CD14-positive monocyte (primary cell): Measurements from ENCODE around the gene SDK1. TPM values are rescaled to one million over a fixed set of nuclear protein-coding genes. Genes with fewer than 3 reads are reported as not detected.

Experiments
- DNase-seq, 3 donors: peaks; one replicate each; pipeline ENCODE4 v3.0.0-alpha.2; 2011 to 2022
- H2AFZ ChIP-seq: 2 replicates; pipeline ENCODE4 v1.6.0; 2012; ENCODE audit warnings: mild to moderate bottlenecking, low read depth, low read length, inconsistent platforms; ENCODE audit not compliant: insufficient read depth, poor library complexity, severe bottlenecking
- H3K27ac ChIP-seq, 2 donors: 1 replicate in 1 of 2; 2 replicates in 1 of 2; pipeline ENCODE4 v1.5.1; 2012 to 2013; ENCODE audit warnings: low read length in 2 of 2, control low read depth in 1 of 2, inconsistent platforms in 1 of 2, low read depth in 1 of 2, mild to moderate bottlenecking in 1 of 2
- H3K27me3 ChIP-seq, 2 donors: one replicate each; pipeline versions ENCODE4 v1.6.0 to v1.6.1; 2011 to 2013; ENCODE audit warnings: low read length in 2 of 2; ENCODE audit not compliant: control insufficient read depth in 2 of 2, insufficient read depth in 2 of 2
- H3K36me3 ChIP-seq, 2 donors: replicated peaks in 1 of 2; 1 replicate in 1 of 2; 2 replicates in 1 of 2; pipeline versions ENCODE4 v1.5.1 to v1.6.1; 2012 to 2013; ENCODE audit warnings: low read length in 2 of 2, control low read depth in 1 of 2, inconsistent platforms in 1 of 2, mild to moderate bottlenecking in 1 of 2; ENCODE audit not compliant: insufficient read depth in 2 of 2, control insufficient read depth in 1 of 2
- H3K4me1 ChIP-seq, 2 donors: 1 replicate in 1 of 2; 2 replicates in 1 of 2; pipeline versions ENCODE4 v1.5.1 to v1.6.1; 2012 to 2013; ENCODE audit warnings: low read length in 2 of 2, control low read depth in 1 of 2, inconsistent platforms in 1 of 2, mild to moderate bottlenecking in 1 of 2, moderate library complexity in 1 of 2; ENCODE audit not compliant: insufficient read depth in 2 of 2, control insufficient read depth in 1 of 2
- H3K4me2 ChIP-seq: replicated peaks from 2 replicates; pipeline ENCODE3; 2012; ENCODE audit warnings: low read length, moderate library complexity, mild to moderate bottlenecking; ENCODE audit not compliant: poor library complexity, severe bottlenecking; ENCODE audit errors: extremely low read depth
- H3K4me3 ChIP-seq, 3 experiments: fragments of 200-600 bp in 1 of 3; sonication (generic) in 1 of 3; replicated peaks in 1 of 3; 1 replicate in 2 of 3; 2 replicates in 1 of 3; pipeline ENCODE4 v1.5.1; 2011 to 2013; ENCODE audit warnings: low read length in 3 of 3, mild to moderate bottlenecking in 3 of 3, control low read depth in 2 of 3, low read depth in 2 of 3, inconsistent platforms in 1 of 3, moderate library complexity in 1 of 3
- H3K79me2 ChIP-seq: 2 replicates; pipeline ENCODE4 v1.6.0; 2012; ENCODE audit warnings: mild to moderate bottlenecking, control low read depth, inconsistent platforms, low read length, moderate library complexity; ENCODE audit not compliant: insufficient read depth
- H3K9ac ChIP-seq: 2 replicates; pipeline ENCODE4 v1.6.0; 2017; ENCODE audit warnings: low read length, mild to moderate bottlenecking; ENCODE audit not compliant: insufficient read depth, poor library complexity, severe bottlenecking
- H3K9me3 ChIP-seq, 2 donors: replicated peaks in 1 of 2; 1 replicate in 1 of 2; 2 replicates in 1 of 2; pipeline versions ENCODE4 v1.5.1 to v1.6.1; 2012 to 2013; ENCODE audit warnings: low read length in 2 of 2, control low read depth in 1 of 2; ENCODE audit not compliant: control insufficient read depth in 1 of 2, insufficient read depth in 1 of 2
- H4K20me1 ChIP-seq: 2 replicates; pipeline ENCODE4 v1.6.0; 2012; ENCODE audit warnings: mild to moderate bottlenecking, low read length, control low read depth, moderate library complexity; ENCODE audit not compliant: insufficient read depth
- H3K27ac Mint-ChIP-seq, 7 donors: one replicate each; pipeline ENCODE4 v1.8.0; 2020; ENCODE audit warnings: mild to moderate bottlenecking in 7 of 7, mixed read lengths in 7 of 7, moderate library complexity in 6 of 7, inconsistent platforms in 2 of 7
- H3K27me3 Mint-ChIP-seq, 3 donors: one replicate each; pipeline ENCODE4 v1.8.0; 2021 to 2022; ENCODE audit warnings: low read depth in 3 of 3, mild to moderate bottlenecking in 3 of 3, mixed read lengths in 3 of 3, moderate library complexity in 3 of 3, inconsistent platforms in 1 of 3
- H3K36me3 Mint-ChIP-seq, 2 donors: one replicate each; pipeline ENCODE4 v1.8.0; 2020; ENCODE audit warnings: mixed read lengths in 2 of 2, inconsistent platforms in 1 of 2, mild to moderate bottlenecking in 1 of 2
- H3K4me1 Mint-ChIP-seq: one replicate; pipeline ENCODE4 v1.8.0; 2020; ENCODE audit warnings: mild to moderate bottlenecking, mixed read lengths
- H3K4me3 Mint-ChIP-seq, 2 donors: one replicate each; pipeline ENCODE4 v1.8.0; 2020; ENCODE audit warnings: mild to moderate bottlenecking in 2 of 2, mixed read lengths in 2 of 2, moderate library complexity in 1 of 2
- H3K9me3 Mint-ChIP-seq, 7 donors: one replicate each; pipeline ENCODE4 v1.8.0; 2020 to 2022; ENCODE audit warnings: mixed read lengths in 7 of 7, mild to moderate bottlenecking in 6 of 7, moderate library complexity in 6 of 7, inconsistent platforms in 2 of 7
- CTCF ChIP-seq: fragments of 200-600 bp; IDR thresholded peaks from one replicate; pipeline ENCODE4 v1.8.0; 2022; ENCODE audit warnings: antibody characterized with exemption, mild to moderate bottlenecking
- WGBS: methylation state at CpG from one replicate; pipeline ENCODE4 v1.1.5; 2013; ENCODE audit warnings: missing lambda C conversion rate; ENCODE audit not compliant: insufficient coverage; 5-methylcytosine and 5-hydroxymethylcytosine counted together
- intact Hi-C, 2 donors: fragments of 100-400 bp; cut with micrococcal nuclease; formaldehyde crosslinking; loops; one replicate each; pipeline versions ENCODE4 v1.15.0 to v1.15.1; 2023
- polyA plus RNA-seq, 3 donors: library from polyadenylated mRNA; depleted of rRNA in 1 of 3; unstranded in 2 of 3; stranded (reverse) in 1 of 3; fragments of 300-500 nt in 2 of 3; fragments of >200 nt in 1 of 3; fragmentation: Illumina TruSeq in 2 of 3; gene quantifications; 1 replicate in 2 of 3; 2 replicates in 1 of 3; pipeline ENCODE4 v1.2.3, GENCODE V29; 2012 to 2021

SDK1 gene
- polyA plus RNA-seq, 3 donors: 0.01 TPM; not detected in 2

DNA sequence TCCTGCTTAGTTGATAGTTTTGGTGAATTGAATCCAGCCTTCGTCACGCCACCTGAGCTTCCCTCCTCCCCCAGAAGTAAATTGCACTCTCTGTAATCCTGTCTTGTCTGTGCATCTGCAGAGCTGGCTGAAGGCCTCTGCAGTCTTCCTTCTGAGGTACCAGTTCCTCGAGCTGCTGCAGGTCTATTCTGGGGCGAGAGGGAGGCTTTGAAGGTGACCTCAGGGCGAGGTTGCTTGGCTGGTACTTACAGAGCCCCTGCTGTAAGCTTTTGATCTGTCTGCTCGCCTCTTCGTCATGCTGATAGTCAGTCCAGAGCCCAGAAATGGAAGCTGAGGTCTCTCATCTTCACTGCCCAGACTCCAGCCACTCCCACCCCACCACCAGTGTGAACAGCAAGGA lies 867.5 kb downstream of the SDK1 start:
- no peaks in the 10 kb centered on the region for H4K20me1 ChIP-seq
- TF ChIP-seq CTCF: no peak
- 81% methylated on average over 5 of the region's 7 CpGs for WGBS
- H3K9me3 ChIP-seq: no peaks in the 10 kb centered on the region
- H3K4me3 Mint-ChIP-seq: no peak overlapping the region
- no peaks in the 10 kb centered on the region for H3K4me1 ChIP-seq
- H3K27ac Mint-ChIP-seq: no peak overlapping the region
- no peak overlapping the region for H2AFZ ChIP-seq
- no peaks in the 10 kb centered on the region for H3K36me3 Mint-ChIP-seq
- H3K4me2 ChIP-seq: no peak overlapping the region
- H3K27me3 Mint-ChIP-seq: peaks cover 0 to 2% (median 0%) of the 10 kb centered on the region in 3 donors
- DNase-seq: no peak
- H3K4me3 ChIP-seq: no peak overlapping the region
- H3K36me3 ChIP-seq: no peaks in the 10 kb centered on the region
- peaks cover 0 to 2% (median 0%) of the 10 kb centered on the region in 7 donors for H3K9me3 Mint-ChIP-seq
- H3K79me2 ChIP-seq: no peaks in the 10 kb centered on the region
- H3K27me3 ChIP-seq: no peaks in the 10 kb centered on the region
- intact Hi-C loops: no loop called here
- H3K4me1 Mint-ChIP-seq: no peaks in the 10 kb centered on the region
- no peak overlapping the region for H3K27ac ChIP-seq
- no peak overlapping the region for H3K9ac ChIP-seq

DNA sequence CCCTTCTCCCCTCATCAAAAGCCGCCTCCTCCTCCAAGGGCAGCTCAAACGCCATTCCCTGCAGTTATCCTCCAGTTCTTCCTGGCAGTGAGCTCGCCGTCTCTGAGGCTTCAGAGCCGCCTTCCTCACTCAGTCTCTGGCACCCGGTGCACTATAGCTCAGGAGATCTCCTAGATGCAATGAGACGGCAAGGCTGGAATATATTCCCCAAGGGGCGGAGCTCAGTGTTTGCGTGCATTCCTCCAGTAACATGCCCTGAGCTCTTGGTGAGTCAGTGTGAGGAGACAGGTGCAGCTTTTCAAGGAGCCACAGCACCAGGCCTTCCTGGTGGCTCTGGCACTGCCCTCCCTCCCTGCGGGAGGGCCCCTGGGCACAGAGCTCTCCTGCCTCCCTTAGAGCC lies 868.4 kb downstream of the SDK1 start:
- Mint-ChIP-seq H3K27ac (no peak overlapping the region), H3K4me1 (no peaks in the 10 kb centered on the region), H3K4me3 (no peak overlapping the region), H3K9me3 (peaks cover 0 to 2% (median 0%) of the 10 kb centered on the region in 7 donors), H3K27me3 (peaks cover 0 to 2% (median 0%) of the 10 kb centered on the region in 3 donors), H3K36me3 (no peaks in the 10 kb centered on the region)
- no peaks in the 10 kb centered on the region for H3K27me3 ChIP-seq
- H3K9ac ChIP-seq: no peak overlapping the region
- WGBS: 90% methylated on average over 10 of the region's 10 CpGs
- DNase-seq: no peak
- TF ChIP-seq CTCF: no peak
- H3K4me1 ChIP-seq: no peaks in the 10 kb centered on the region
- H3K9me3 ChIP-seq: no peaks in the 10 kb centered on the region
- no peak overlapping the region for H3K4me2 ChIP-seq
- no peak overlapping the region for H3K27ac ChIP-seq
- no peaks in the 10 kb centered on the region for H3K36me3 ChIP-seq
- H4K20me1 ChIP-seq: no peaks in the 10 kb centered on the region
- H2AFZ ChIP-seq: no peak overlapping the region
- H3K79me2 ChIP-seq: no peaks in the 10 kb centered on the region
- H3K4me3 ChIP-seq: no peak overlapping the region
- intact Hi-C loops: no loop called here
